Measurements from ENCODE around the gene UFSP2.

Gene UFSP2

GRCh38 chr4:185352741-185353140 lies 73.0 kb downstream of the UFSP2 start:
- no peak for DNase-seq (ENCODE audit: low read depth)

DNA sequence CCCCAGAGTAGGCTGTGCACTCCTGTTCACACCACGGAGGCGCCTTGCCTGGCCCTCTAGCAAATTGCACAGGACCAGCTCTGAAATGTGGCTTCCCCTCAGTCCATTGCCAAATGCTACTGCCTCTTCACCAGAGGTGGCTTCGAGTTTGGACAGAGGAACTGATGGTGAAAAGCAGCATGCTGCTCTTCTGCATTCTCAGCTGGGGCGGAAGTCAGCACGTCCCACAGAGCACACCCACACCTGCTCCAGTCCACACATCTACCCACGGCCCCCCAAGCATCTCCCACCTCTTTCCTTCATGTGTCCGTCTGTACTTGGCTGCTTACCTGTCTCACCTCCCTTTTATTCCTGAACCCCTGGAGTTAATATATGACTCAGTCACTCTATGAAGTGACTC lies 73.6 kb downstream of the UFSP2 start:
- DNase-seq (ENCODE audit: low read depth): no peak

DNA sequence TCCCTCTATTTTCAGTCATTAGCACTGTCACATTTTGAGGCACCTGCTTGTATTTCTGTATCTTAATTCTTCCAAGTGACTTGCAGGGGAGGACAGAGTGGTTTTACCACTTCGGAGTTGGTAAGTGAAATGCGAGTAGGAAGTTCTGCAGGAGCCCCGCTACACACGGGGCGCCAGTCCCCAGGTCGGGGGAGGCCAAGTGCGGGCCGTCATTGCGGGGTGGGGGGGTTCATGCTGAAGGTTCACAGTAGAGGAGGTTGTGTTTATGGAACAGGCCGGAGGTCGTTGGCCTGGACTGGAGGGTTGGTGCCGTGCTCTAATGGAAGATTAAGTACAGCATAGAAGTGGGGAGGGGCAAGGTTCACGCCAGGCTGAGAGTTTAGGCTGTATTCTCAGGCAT lies 74.1 kb downstream of the UFSP2 start:
- no peak for DNase-seq (ENCODE audit: low read depth)

Data from fibroblast of the conjunctiva (primary cell).